ENCODE results near the gene SORD.
"Not testable (repeated sequence)": the region's sequence is repeated elsewhere in the genome, so short reads cannot be mapped to it uniquely, and the experiment has no call there.

The SORD gene

DNA sequence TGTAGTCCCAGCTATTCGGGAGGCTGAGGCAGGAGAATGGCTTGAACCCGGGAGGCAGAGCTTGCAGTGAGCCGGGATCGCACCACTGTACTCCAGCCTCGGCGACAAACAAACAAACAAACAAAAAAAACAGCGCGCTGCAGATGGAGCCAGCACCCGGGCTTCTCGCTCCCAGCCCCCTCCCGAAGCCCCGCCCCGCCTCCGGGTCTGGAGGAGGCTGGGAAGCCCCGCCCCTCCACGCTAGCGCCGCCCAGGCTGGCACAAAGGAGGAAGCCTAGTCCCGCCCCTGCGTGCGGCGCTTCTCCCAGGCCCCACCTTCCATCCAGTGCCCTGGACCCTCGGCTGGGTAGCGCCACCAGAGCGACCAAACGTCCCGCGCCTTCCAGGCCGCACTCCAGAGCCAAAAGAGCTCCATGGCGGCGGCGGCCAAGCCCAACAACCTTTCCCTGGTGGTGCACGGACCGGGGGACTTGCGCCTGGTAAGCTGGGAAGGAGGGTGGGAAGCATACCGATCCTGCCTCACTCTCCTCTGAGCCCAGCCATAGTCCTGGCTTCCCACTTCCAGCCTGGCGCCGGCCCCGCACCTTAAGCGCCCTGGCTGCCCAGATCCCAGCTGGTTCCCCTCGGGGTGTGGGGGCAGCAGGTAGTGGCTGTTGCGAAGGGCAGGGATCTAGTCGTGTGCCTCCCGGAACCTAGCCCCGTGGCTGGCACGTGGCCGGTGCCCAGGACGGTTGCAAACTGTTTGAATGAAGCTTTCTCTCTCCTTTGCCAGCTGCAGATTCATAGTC lies at the start of gene SORD:
TSS of gene SORD (plus strand) at position 325 of the 788 bp plus-strand sequence. CDS start at position 414, 89 bp downstream.
- Mint-ChIP-seq H3K36me3 (peaks cover 3 to 11% of the 10 kb centered on the region in 2 donors), H3K9me3 (no peaks in the 10 kb centered on the region), H3K27ac (peak within 1 kb of the TSS; percentile 94), H3K4me3 (peak within 1 kb of the TSS; percentile 92 to 93), H3K4me1 (peaks cover 18 to 30% of the 10 kb centered on the region in 2 donors), H3K27me3 (peaks cover 16 to 23% of the 10 kb centered on the region in 2 donors)
- ATAC-seq (replicated peaks) (peak; percentile 97 to 98), DNase-seq (peak; percentile 82)

DNA sequence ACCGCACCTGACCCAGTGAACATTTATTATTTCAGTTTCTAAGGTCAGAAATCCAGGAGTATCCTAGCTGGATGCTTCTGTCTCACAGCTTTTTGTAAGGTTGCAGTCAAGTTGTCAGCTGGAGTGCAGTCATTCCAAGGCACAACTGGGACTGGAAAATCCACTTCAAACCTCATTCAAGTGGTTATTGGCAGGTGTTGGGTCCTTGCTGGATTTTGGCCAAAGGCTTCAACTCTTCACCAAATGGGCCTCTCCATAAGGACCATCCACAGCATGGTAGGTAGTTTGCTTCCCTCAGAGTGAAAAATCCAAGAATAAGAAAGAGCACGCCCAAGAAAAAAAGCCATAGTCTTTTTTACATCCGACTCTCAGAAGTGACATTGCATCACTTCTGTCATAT lies 46.8 kb upstream of the SORD start:
- not testable (repeated sequence) for H3K36me3 Mint-ChIP-seq; DNase-seq; ATAC-seq (replicated peaks); H3K27ac Mint-ChIP-seq; H3K4me3 Mint-ChIP-seq; H3K4me1 Mint-ChIP-seq; H3K27me3 Mint-ChIP-seq; H3K9me3 Mint-ChIP-seq

DNA sequence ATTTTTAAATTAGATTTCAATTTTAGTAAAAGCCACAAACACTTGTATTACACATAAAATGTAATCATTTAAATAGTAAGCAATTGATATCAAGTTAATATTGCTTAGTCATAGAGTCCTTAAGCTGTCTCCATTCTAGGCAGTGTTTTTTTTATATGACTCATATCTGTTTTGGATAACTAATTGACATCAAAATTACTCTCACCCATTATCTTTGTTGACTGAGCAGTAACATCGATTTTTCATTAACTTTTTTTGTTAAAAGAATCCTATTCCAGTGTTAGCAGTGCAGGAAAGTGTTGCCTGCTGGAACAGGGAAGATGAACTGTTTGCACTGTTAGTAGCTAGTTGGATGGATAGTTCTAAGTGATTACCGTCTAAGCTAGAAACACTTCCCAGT lies 45.2 kb upstream of the SORD start:
- not testable (repeated sequence) for H3K36me3 Mint-ChIP-seq; H3K4me1 Mint-ChIP-seq; ATAC-seq (replicated peaks); H3K27ac Mint-ChIP-seq; H3K4me3 Mint-ChIP-seq; DNase-seq; H3K9me3 Mint-ChIP-seq; H3K27me3 Mint-ChIP-seq

DNA sequence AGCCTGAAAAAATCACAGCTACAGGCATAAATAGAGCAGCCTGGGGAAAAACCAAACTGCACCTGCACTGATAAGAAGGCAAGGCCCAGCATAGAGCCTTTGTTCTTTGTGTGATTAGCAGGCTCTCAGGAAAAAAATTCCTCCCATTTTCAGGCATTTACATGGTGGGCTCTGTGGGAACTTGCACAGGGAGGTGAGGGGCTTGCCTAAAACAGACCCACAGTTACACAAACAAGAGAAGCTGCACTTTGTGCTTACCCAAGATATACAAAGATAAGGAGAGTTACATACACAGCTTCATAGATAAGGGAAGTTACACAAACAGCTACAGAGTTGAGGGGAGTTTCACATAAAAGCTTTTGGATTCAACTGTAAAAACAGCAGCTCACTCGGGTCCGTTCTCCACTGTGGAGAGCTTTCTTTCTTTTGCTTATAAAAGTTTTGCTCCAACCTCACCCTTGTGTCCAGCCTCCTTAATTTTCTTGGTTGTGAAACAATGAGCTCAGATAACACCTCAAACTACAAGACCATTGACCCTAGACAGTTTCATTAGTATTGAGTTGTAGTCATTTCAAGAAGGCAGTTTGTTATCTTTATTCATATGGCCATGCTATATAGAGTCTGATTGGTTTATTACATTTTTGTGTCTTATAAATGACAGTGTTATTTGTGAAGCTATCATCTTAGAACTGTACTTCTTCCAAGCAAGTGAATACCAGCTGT lies 43.2 kb upstream of the SORD start:
- not testable (repeated sequence) for H3K9me3 Mint-ChIP-seq; DNase-seq; H3K27ac Mint-ChIP-seq; H3K4me1 Mint-ChIP-seq; H3K36me3 Mint-ChIP-seq; H3K27me3 Mint-ChIP-seq; ATAC-seq (replicated peaks); H3K4me3 Mint-ChIP-seq

DNA sequence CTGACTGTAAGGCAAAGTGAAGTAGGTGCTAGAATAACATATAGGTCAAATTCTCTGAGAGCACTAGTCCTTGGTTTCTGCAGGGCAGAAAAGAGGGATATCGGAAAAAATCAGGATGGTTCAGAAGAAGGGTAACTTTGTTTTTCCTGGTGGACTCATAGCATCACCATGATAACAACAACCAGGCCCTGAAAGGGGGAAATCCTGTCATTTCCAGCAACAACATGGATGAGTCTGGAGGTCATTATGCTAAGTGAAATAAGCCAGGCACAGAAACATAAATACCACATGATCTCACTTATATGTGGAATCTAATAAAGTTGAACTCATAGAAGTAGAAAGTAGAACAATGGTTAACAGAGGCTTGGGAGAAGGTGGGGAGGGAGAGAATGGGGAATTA lies 38.9 kb upstream of the SORD start:
- not testable (repeated sequence) for H3K9me3 Mint-ChIP-seq; H3K36me3 Mint-ChIP-seq; H3K4me3 Mint-ChIP-seq; H3K27ac Mint-ChIP-seq; ATAC-seq (replicated peaks); H3K4me1 Mint-ChIP-seq; DNase-seq
- peaks cover 8 to 17% of the 10 kb centered on the region in 2 donors for H3K27me3 Mint-ChIP-seq

DNA sequence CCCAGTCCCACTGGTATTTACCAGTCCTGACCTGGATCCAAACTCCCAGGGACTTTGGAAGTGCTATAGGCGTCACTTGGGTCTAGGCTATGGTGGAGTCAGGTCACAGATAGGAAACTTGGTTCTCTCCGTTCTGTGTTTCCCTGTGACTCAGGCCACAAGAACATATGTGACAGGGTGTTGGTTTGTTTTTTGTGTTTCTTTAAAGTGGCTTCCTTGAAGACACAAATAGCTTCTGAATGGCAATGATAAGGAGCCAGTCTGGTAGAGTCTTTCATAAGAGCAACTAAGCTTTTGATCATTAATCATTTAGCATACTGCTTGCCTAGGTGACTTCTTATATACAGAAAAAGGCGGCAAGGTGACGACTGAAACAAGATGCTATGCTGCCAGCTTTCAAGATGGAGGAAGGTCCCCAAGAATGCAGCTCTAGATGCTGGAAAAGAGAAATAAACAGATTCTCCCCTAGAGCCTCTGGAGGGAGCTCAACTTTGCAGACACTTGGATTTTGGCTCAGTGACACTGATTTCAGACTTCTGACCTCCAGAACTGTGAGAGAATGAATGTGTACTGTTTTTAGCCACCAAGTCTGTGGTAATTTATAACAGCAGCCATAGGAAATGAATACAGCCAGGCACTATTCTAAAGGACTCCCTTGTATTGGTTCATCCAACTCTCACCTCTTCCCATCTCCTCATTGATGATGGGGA lies 36.5 kb upstream of the SORD start:
- not testable (repeated sequence) for H3K9me3 Mint-ChIP-seq; H3K4me1 Mint-ChIP-seq; H3K36me3 Mint-ChIP-seq; H3K27ac Mint-ChIP-seq; DNase-seq; H3K4me3 Mint-ChIP-seq; ATAC-seq (replicated peaks)
- peaks cover 14 to 27% of the 10 kb centered on the region in 2 donors for H3K27me3 Mint-ChIP-seq

DNA sequence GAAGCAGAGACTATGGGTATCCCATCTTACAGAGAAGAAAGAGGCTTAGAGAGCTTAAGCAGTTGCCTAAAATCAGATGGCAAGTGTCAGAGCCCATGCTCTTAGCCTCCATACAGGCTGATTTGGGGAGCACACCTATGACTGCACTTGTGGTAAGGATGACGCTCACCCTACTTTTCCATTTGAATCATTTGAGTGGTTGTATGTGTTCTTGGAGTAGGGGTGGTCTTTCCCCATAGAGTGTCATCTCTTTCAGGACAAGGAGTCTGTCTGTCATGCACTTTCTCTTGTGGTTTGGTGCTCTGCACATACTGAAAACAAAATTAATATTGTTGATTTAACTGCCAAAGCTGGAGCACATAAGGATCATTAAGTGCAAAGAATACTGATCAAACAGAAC lies 35.3 kb upstream of the SORD start:
- DNase-seq; H3K27ac Mint-ChIP-seq; H3K36me3 Mint-ChIP-seq; ATAC-seq (replicated peaks); H3K4me1 Mint-ChIP-seq; H3K9me3 Mint-ChIP-seq; H3K4me3 Mint-ChIP-seq: not testable (repeated sequence)
- peaks cover 23 to 37% of the 10 kb centered on the region in 2 donors for H3K27me3 Mint-ChIP-seq

DNA sequence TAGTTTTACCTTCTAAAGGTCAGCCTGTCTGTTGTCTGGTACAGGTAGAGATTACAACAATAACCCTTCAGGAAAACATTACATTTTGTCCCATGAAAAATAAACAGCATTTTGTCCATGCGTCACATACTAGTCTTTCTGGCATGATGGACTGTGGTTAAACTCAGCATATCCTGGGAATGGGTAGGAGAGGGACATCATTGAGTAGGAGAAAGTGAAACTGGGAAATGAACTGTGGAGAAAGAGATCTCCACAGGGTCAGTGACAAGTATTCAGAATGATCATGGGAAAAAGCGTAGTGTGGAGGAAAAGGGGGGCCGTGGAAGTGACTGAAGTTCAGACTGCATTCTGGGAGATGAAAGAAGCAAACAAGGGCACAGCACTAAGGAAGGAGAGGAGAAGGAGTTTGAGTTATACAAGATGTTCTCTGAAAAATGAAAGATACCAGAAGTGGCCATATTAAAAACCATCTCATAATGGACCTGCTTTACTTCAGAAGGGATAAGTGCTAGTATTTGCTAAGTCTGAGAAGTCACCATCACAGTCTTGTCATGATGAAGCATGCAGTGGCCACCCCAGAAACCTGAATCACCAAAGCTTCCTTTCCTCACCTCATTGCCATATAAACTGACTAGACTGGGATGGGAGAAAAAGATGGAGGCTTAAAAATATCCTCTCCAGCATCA lies 34.7 kb upstream of the SORD start:
- not testable (repeated sequence) for H3K36me3 Mint-ChIP-seq; H3K4me3 Mint-ChIP-seq; H3K27ac Mint-ChIP-seq; DNase-seq; ATAC-seq (replicated peaks); H3K9me3 Mint-ChIP-seq; H3K4me1 Mint-ChIP-seq
- H3K27me3 Mint-ChIP-seq, result peaks cover 28 to 43% of the 10 kb centered on the region in 2 donors

DNA sequence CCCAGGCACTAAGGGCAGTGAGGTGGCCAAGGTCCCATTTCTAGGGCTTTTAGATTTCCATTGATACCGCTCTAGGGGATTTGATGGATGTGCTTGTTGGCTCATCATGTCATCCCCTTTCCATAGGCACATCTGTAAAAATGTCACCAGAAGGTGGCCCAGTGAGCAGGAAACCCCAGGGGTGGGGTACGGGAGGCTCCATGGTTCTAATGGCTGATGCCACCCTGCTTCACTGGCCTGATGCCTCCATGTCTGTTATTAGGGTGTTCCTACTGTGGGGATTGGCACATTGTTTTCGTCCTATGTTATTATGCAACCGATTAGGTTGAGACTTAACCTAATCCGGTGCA lies 34.1 kb upstream of the SORD start:
- not testable (repeated sequence) for H3K36me3 Mint-ChIP-seq; ATAC-seq (replicated peaks); H3K4me1 Mint-ChIP-seq; DNase-seq; H3K4me3 Mint-ChIP-seq; H3K9me3 Mint-ChIP-seq; H3K27ac Mint-ChIP-seq
- peaks cover 28 to 43% of the 10 kb centered on the region in 2 donors for H3K27me3 Mint-ChIP-seq

DNA sequence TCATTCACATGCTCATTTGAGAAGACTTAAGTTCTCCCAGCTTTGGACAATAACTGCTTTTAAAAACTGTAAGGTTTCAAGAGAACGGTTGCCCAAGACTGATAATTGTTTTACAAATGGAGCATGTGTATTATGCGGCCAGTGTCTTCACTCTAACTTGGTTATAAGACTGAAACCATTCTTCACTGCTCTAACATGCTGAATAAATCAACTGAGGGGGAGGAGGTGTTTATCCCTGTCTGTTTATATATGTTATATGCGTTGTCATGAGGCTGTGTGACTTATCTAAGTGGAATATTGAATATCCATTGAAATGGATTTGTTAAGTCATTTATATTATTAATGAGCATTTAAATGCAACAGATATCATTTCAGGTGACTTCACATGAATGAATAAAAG lies 25.4 kb upstream of the SORD start:
- H3K9me3 Mint-ChIP-seq; H3K27ac Mint-ChIP-seq; H3K4me1 Mint-ChIP-seq; DNase-seq; H3K36me3 Mint-ChIP-seq; H3K4me3 Mint-ChIP-seq; ATAC-seq (replicated peaks): not testable (repeated sequence)
- peaks cover 6 to 16% of the 10 kb centered on the region in 2 donors for H3K27me3 Mint-ChIP-seq

DNA sequence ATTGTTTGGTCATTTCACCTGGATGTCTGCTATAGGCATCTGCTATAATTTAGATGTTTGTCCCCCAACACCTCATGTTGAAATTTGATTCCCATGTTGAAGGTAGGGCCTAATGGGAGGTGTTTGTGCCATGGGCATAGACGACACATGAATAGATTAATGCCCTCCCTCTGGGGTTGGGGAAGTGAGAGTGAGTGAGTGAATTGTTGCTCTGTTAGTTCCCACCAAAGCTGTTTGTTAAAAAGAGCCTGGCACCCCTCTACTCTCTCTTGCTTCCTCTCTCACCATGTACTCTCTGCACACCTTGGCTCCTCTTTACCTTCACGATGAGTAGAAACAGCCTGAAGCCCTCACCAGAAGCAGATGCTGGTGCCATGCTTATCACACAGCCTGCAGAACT lies 23.9 kb upstream of the SORD start:
- Mint-ChIP-seq H3K36me3 (no peaks in the 10 kb centered on the region), H3K27me3 (peaks cover 0 to 10% of the 10 kb centered on the region in 2 donors), H3K27ac (no peak overlapping the region), H3K4me1 (peaks cover 10 to 15% of the 10 kb centered on the region in 2 donors), H3K4me3 (no peak overlapping the region), H3K9me3 (no peaks in the 10 kb centered on the region)
- DNase-seq (no peak), ATAC-seq (replicated peaks) (peak; percentile 56 to 58)

DNA sequence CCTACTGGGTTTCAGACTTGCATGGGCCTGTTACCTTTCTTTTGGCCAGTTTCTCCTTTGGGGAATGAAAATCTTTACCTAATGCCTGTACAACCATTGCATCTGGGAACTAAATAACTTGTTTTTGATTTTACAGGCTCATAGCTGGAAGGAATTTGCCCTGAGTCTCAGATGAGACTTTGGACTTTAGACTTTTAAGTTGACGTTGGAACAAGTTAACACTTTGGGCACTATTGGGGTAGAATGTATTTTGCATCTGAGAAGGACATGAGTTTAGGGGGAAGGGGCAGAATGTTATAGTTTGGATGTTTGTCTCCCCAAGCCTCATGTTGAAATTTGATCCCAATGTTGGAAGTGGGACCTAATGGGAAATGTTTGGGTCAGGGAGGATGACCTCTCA lies 21.8 kb upstream of the SORD start:
- H3K9me3 Mint-ChIP-seq; H3K36me3 Mint-ChIP-seq; H3K27ac Mint-ChIP-seq; ATAC-seq (replicated peaks); H3K4me3 Mint-ChIP-seq; DNase-seq: not testable (repeated sequence)
- Mint-ChIP-seq H3K4me1 (peaks cover 10 to 15% of the 10 kb centered on the region in 2 donors), H3K27me3 (peaks cover 4 to 13% of the 10 kb centered on the region in 2 donors)

DNA sequence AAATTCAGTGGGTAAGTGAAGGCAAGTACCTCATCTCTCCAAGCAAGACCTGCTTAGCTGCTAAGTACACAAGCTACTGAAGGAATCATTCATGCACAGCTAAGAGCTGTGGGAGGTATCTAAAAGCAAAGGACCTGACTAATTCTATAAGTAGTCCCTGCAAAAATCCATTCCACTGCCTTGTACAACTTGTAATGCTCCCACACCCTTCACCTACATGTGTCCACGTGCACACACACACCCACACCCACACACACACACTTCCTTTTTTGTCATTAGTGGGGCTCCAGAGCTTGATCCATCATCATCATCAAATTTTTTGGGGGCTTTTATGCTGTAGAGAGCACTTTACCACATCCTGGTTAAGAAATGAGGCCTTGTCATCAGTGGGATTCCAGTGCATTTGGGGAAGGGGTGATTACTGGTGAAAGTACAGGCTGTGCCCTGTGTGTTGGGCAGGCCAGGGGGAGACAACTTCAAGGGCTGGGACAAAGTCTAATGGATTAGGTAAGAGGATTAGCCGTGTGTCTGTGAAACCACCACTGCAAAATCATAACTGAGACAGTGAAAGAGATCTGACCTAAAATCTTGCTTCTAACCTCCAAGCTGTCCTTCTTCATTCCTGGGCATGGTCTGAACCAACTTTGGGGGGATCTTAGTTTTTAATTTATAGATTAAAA lies 19.1 kb upstream of the SORD start:
- H3K36me3 Mint-ChIP-seq, DNase-seq, H3K9me3 Mint-ChIP-seq, H3K4me3 Mint-ChIP-seq: not testable (repeated sequence)
- ATAC-seq (replicated peaks), result peak; percentile 67 to 80
- H3K27ac Mint-ChIP-seq, result peak overlapping the region; percentile 62
- H3K27me3 Mint-ChIP-seq, result peaks cover 9 to 21% of the 10 kb centered on the region in 2 donors
- peaks cover 10 to 15% of the 10 kb centered on the region in 2 donors for H3K4me1 Mint-ChIP-seq
